Measurements from ENCODE around the gene RUNX3. TPM values are rescaled to one million over a fixed set of nuclear protein-coding genes. Genes with fewer than 3 reads are reported as not detected.

Gene RUNX3
- total and polyA plus RNA-seq, 2 donors (not counting 1 experiment from before 2014, with no cell fraction given): 86.0 to 127 TPM

GRCh38 chr1:24888971-24889676, 41.0 kb downstream of the RUNX3 start:
- ChIA-PET POLR2A (interaction anchor here (0.9 kb wide), 1 partner anchor 12 kb away, joined by 3 read pairs; no protein-coding TSS in a partner anchor), CTCF (interaction anchor here (1.4 kb wide), 1 partner anchor 9 kb away, joined by 4 read pairs; no protein-coding TSS in a partner anchor)
- Mint-ChIP-seq H3K4me3 (no peak overlapping the region), H3K27ac (no peak overlapping the region), H3K4me1 (peaks cover 4% of the 10 kb centered on the region), H3K27me3 (peaks cover 13% of the 10 kb centered on the region), H3K9me3 (ENCODE audit: insufficient read depth) (peaks cover 15% of the 10 kb centered on the region)
- intact Hi-C loops (cut with micrococcal nuclease): no loop called here
- no peak overlapping the region for H3K27ac ChIP-seq (ENCODE audit: low read length in 2 of 2)
- no peak for ATAC-seq (ENCODE audit: low read depth)
- H3K9ac ChIP-seq (ENCODE audit: low read length): no peak overlapping the region
- no peak overlapping the region for H3K4me2 ChIP-seq (replicated peaks; ENCODE audit: low read depth, low read length, poor library complexity, severe bottlenecking)
- H3K4me3 ChIP-seq (ENCODE audit: control extremely low read depth in 1 of 5, extremely low read depth in 1 of 5, insufficient read depth in 1 of 5, low read depth in 2 of 5, low read length in 4 of 5): no peak overlapping the region
- 100% methylated on average over 2 of the region's 4 CpGs for WGBS (ENCODE audit: insufficient coverage)
- no peaks in the 10 kb centered on the region for H3K36me3 ChIP-seq (replicated peaks in 1 of 2; ENCODE audit: control extremely low read depth in 1 of 2, control insufficient read depth in 1 of 2, extremely low read depth in 1 of 2, insufficient read depth in 2 of 2, low read length in 1 of 2)
- H3K79me2 ChIP-seq (ENCODE audit: control insufficient read depth, insufficient read depth, low read length): no peaks in the 10 kb centered on the region
- no peak overlapping the region for H2AFZ ChIP-seq (ENCODE audit: insufficient read depth, low read depth, low read length, poor library complexity, severe bottlenecking)
- H3K4me1 ChIP-seq (ENCODE audit: control insufficient read depth in 2 of 2, insufficient read depth in 2 of 2, low read length in 2 of 2): peaks cover 0 to 2% of the 10 kb centered on the region in 2 donors
- peaks cover 0 to 12% (median 1%) of the 10 kb centered on the region in 4 experiments for H3K27me3 ChIP-seq (replicated peaks in 1 of 4; ENCODE audit: control extremely low read depth in 1 of 4, control insufficient read depth in 3 of 4, insufficient read depth in 4 of 4, low read length in 3 of 4)
- H3K9me3 ChIP-seq (ENCODE audit: control extremely low read depth in 1 of 3, control insufficient read depth in 2 of 3, insufficient read depth in 1 of 3, low read length in 2 of 3): peaks cover 0 to 17% (median 16%) of the 10 kb centered on the region in 3 donors
- TF ChIP-seq EZH2 (IDR thresholded peaks at IDR 0.05; ENCODE audit: borderline replicate concordance, insufficient read depth, low read depth, low read length, poor library complexity, severe bottlenecking): no peak
- no peak for TF ChIP-seq CTCF (IDR thresholded peaks at IDR 0.05)
- no peak for DNase-seq
- H4K20me1 ChIP-seq (ENCODE audit: control insufficient read depth, insufficient read depth, low read length, poor library complexity, severe bottlenecking): no peaks in the 10 kb centered on the region
